Peyer's patch (tissue), 4 donors: ENCODE measurements around the gene ARL2BP. TPM values are rescaled to one million over a fixed set of nuclear protein-coding genes. Genes with fewer than 3 reads are reported as not detected.

Experiments
- DNase-seq, 3 donors: peaks; one replicate each; pipeline ENCODE4 v3.0.0-alpha.2; 2017 to 2019
- H3K27ac ChIP-seq, 4 donors: fragments of 200-600 bp; sonication (generic); one replicate each; pipeline ENCODE4 v1.5.1; 2016 to 2019
- H3K27me3 ChIP-seq, 2 donors: fragments of 200-600 bp; sonication (generic); one replicate each; pipeline ENCODE4 v1.5.1; 2019
- H3K36me3 ChIP-seq, 3 donors: fragments of 200-600 bp; sonication (generic); one replicate each; pipeline ENCODE4 v1.5.1; 2016 to 2019
- H3K4me1 ChIP-seq, 4 donors: fragments of 200-600 bp; sonication (generic); one replicate each; pipeline ENCODE4 v1.5.1; 2016 to 2019
- H3K4me3 ChIP-seq, 4 donors: fragments of 200-600 bp; sonication (generic); 1 replicate in 3 of 4; 2 replicates in 1 of 4; pipeline ENCODE4 v1.5.1; 2016 to 2019; ENCODE audit warnings: mild to moderate bottlenecking in 1 of 4
- H3K9me3 ChIP-seq, 4 donors: fragments of 200-600 bp; sonication (generic); one replicate each; pipeline ENCODE4 v1.5.1; 2016 to 2019; ENCODE audit warnings: mild to moderate bottlenecking in 1 of 4
- POLR2A ChIP-seq, 2 donors: fragments of 450-650 bp; IDR thresholded peaks; one replicate each; pipeline ENCODE4 v1.5.1; 2017; ENCODE audit warnings: antibody characterized with exemption in 2 of 2, mild to moderate bottlenecking in 2 of 2, moderate library complexity in 2 of 2
- total RNA-seq, 4 donors: library from RNA; depleted of rRNA; stranded (reverse); fragments of >200 nt; gene quantifications; one replicate each; pipeline ENCODE4 v1.1.0, GENCODE V29; 2016
- TF ChIP-seq, protein P1 (sequence below), 6 experiments: fragments of 450-650 bp in 4 of 6; fragments of 200-600 bp in 2 of 6; sonication (generic) in 1 of 6; IDR thresholded peaks; one replicate each; pipeline ENCODE4 v1.5.1; 2017 to 2019; ENCODE audit warnings: antibody characterized with exemption in 6 of 6, mild to moderate bottlenecking in 3 of 6, moderate library complexity in 1 of 6

ARL2BP gene
- total RNA-seq, 4 donors from 2014 or later = 25.2 to 55.3 (median 31.5) TPM

DNA sequence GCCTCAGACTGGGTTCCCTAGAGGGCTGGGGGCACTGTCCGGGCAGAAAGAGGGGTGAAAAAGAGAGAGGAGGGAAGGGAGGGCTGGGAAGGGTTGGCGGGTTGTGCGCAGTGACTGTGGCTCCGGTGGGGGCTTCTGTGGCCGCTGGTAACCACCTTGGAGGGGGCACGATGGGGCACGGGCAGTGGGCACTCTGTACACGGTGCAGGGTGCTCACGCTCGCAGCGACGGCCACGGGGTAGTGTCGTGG lies 38.8 kb downstream of the ARL2BP start:
- H3K4me1 ChIP-seq = peaks cover 0 to 20% (median 5%) of the 10 kb centered on the region in 4 donors
- DNase-seq = no peak
- no peaks in the 10 kb centered on the region for H3K36me3 ChIP-seq
- peaks cover 0 to 4% of the 10 kb centered on the region in 2 donors for H3K27me3 ChIP-seq
- H3K9me3 ChIP-seq = no peaks in the 10 kb centered on the region
- H3K4me3 ChIP-seq = peak overlapping the region; percentile 45 to 70 (median 58)
- TF ChIP-seq, protein P1, sequence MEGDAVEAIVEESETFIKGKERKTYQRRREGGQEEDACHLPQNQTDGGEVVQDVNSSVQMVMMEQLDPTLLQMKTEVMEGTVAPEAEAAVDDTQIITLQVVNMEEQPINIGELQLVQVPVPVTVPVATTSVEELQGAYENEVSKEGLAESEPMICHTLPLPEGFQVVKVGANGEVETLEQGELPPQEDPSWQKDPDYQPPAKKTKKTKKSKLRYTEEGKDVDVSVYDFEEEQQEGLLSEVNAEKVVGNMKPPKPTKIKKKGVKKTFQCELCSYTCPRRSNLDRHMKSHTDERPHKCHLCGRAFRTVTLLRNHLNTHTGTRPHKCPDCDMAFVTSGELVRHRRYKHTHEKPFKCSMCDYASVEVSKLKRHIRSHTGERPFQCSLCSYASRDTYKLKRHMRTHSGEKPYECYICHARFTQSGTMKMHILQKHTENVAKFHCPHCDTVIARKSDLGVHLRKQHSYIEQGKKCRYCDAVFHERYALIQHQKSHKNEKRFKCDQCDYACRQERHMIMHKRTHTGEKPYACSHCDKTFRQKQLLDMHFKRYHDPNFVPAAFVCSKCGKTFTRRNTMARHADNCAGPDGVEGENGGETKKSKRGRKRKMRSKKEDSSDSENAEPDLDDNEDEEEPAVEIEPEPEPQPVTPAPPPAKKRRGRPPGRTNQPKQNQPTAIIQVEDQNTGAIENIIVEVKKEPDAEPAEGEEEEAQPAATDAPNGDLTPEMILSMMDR (IDR thresholded peaks at IDR 0.05) = no peak
- TF ChIP-seq POLR2A (IDR thresholded peaks at IDR 0.05) = no peak
- H3K27ac ChIP-seq = peak overlapping the region; percentile 14 to 90 (median 64)

DNA sequence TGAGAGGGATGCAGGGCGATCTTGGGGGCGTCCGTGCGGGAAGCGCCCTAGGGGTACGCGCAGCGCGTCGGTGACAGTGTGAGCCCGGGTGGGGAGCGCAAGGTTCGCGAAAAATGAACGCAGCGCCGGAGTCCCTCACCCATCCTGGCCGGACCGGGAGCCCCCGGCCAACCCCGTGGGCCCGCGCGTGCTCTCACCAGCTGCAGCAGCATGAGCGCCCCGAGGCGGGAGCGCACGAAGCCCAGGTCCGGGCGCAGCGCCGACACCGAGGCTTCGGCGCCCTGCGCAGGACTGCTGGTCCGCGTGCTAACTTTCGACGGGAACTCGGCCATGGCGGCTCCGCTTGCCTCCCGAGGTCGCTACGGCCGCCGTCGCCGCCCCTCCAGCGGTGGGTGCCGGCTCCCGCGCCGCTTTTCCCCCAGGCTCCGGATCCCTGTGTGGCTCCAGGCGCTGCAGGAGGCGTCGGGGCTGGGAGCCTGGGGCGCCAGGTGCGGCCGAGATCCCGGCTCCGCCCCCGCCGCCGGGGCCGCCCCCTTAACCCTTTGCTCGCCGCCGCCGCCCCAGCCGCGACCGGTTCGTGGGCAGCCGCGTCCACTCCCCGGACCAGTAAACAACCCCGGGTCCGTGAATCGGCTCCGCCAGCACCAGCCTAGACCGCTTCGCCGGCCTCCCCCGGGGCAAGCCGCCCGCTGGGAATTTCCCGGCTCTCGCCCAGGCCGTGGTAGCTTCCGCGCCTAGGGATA lies 39.3 kb downstream of the ARL2BP start, which contains the start of gene PLLP:
PLLP (minus strand) TSS at position 464 of the 743 bp plus-strand sequence; CDS start at position 332, 132 bp downstream.
- H3K9me3 ChIP-seq = no peaks in the 10 kb centered on the region
- TF ChIP-seq, protein P1 (IDR thresholded peaks at IDR 0.05) = no peak
- peak; percentile 79 to 88 for TF ChIP-seq POLR2A (IDR thresholded peaks at IDR 0.05)
- no peaks in the 10 kb centered on the region for H3K36me3 ChIP-seq
- H3K4me3 ChIP-seq = peak within 1 kb of the TSS; percentile 45 to 70 (median 58)
- peaks cover 0 to 17% (median 5%) of the 10 kb centered on the region in 4 donors for H3K4me1 ChIP-seq
- H3K27ac ChIP-seq = peak within 1 kb of the TSS; percentile 14 to 90 (median 64)
- peaks cover 0 to 4% of the 10 kb centered on the region in 2 donors for H3K27me3 ChIP-seq
- DNase-seq = peak in 2 of 3 donors; percentile 73 to 85

DNA sequence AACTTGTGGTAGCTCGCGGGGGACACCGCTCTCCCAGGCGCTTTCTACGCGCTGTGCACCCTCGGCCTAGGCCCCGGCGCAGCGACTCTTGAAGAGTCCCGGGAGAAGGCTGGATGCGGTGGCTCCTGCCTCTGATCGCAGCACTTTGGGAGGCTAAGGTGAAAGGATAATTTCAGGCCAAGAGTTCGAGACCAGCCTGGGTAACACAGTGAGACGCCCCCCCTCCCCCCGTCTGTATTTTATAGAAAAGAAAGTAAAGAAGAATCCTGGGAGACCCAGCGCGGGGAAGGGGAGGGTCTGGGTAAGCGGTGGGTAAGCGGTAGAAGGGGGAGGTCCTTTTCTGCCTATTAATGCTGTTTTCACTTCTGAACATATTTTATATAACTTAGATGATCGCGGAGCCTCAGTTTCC lies 39.9 kb downstream of the ARL2BP start:
- DNase-seq = no peak
- peak overlapping the region; percentile 45 to 70 (median 58) for H3K4me3 ChIP-seq

DNA sequence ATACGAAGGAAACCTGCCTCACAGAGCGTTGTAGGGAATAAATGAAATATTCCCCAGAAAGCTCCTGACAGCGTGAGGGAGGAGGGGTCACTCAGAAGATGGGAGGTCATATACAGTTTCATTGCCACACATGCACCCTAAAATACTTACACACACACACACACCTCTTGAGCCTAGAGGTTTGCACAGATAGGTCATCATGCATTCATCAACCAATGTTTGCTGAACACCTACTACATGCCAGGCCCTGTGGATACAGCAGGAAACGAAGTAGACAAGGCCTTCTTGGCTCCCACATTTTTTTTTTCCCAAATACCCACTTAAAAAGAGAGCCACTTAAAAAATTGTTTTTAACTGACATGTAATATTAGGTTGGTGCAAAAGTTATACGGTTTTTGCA lies 40.3 kb downstream of the ARL2BP start:
- H3K4me1 ChIP-seq = peaks cover 0 to 10% (median 4%) of the 10 kb centered on the region in 4 donors
- peaks cover 0 to 4% of the 10 kb centered on the region in 2 donors for H3K27me3 ChIP-seq
- no peaks in the 10 kb centered on the region for H3K36me3 ChIP-seq
- no peak for DNase-seq
- TF ChIP-seq POLR2A (IDR thresholded peaks at IDR 0.05) = no peak
- TF ChIP-seq, protein P1 (IDR thresholded peaks at IDR 0.05) = no peak
- H3K4me3 ChIP-seq = no peak overlapping the region
- H3K9me3 ChIP-seq = no peaks in the 10 kb centered on the region
- H3K27ac ChIP-seq = no peak overlapping the region

More for the DNA sequence above, 39.9 kb downstream of the ARL2BP start:
- Histone ChIP-seq H3K4me1 (peaks cover 0 to 13% (median 5%) of the 10 kb centered on the region in 4 donors), H3K27ac (peak overlapping the region in 3 of 4 donors; percentile 14 to 90 (median 70)), H3K9me3 (no peaks in the 10 kb centered on the region), H3K27me3 (peaks cover 0 to 4% of the 10 kb centered on the region in 2 donors), H3K36me3 (no peaks in the 10 kb centered on the region)
- TF ChIP-seq, protein P1 (IDR thresholded peaks at IDR 0.05) = no peak
- no peak for TF ChIP-seq POLR2A (IDR thresholded peaks at IDR 0.05)

DNA sequence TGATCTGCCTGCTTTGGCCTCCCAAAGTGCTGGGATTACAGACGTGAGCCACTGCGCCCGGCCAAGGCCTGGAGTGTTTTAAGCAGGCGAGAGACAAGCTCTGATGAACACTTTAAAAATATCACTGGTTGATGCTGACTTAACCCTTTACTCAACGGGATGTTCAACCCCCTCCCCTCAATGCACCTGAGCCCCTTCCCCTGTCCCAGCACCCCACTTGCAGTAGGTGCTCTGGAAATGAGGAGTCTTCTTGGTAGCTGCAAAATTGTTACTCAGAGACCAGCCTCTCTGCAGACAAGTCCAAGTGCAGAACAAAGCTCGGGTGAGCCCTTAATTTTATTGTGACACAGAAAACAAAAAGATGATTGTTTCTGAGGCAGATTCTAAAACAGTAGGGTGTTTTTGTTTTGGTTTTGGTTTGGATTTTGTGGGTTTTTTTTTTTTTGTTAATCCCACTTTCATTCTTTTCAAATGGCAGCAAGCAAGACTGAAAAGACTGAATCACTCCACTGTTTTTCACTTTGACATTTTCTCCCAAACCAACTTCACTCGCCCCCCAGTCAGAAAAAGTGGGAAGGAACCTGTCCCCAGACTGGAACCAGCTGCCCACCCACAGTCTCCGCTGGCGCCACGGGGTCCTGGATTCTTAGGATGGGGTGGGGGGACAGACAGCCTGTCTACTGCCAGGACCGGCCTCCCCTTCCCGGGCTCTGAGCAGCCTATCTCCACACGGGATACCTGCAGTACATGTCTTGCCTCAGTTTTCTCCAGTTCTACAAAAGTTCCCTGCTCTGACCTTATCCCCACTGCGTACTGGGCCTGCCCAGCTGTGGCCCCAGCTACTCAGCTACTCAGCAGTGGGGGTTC lies 44.6 kb downstream of the ARL2BP start:
- no peak for TF ChIP-seq POLR2A (IDR thresholded peaks at IDR 0.05)
- TF ChIP-seq, protein P1 (IDR thresholded peaks at IDR 0.05) = no peak
- H3K27ac ChIP-seq = no peak overlapping the region
- H3K36me3 ChIP-seq = no peaks in the 10 kb centered on the region
- no peaks in the 10 kb centered on the region for H3K27me3 ChIP-seq
- H3K4me1 ChIP-seq = peaks cover 0 to 2% (median 0%) of the 10 kb centered on the region in 4 donors
- no peak for DNase-seq
- no peak overlapping the region for H3K4me3 ChIP-seq
- no peaks in the 10 kb centered on the region for H3K9me3 ChIP-seq
